ENCODE results near the gene ARMC2. TPM values are rescaled to one million over a fixed set of nuclear protein-coding genes. Genes with fewer than 3 reads are reported as not detected.
A peak's percentile ranks its signal among the peaks of the same experiment; 100 is the strongest.
"Not testable (repeated sequence)": the region's sequence is repeated elsewhere in the genome, so short reads cannot be mapped to it uniquely, and the experiment has no call there.

Gene ARMC2
- total and polyA plus RNA-seq, 4 donors = 11.8 to 18.5 (median 14.3) TPM

GRCh38 chr6:108806171-108806570, 42.1 kb upstream of the ARMC2 start:
- H3K27me3 ChIP-seq (ENCODE audit: control insufficient read depth, insufficient read depth, low read length) = no peaks in the 10 kb centered on the region
- H3K27ac ChIP-seq (ENCODE audit: low read depth, low read length) = no peak overlapping the region
- WGBS (ENCODE audit: insufficient coverage) = 48% methylated on average over 2 of the region's 3 CpGs
- no peak for DNase-seq (ENCODE audit: low read depth in 4 of 6, low spot score in 6 of 6)
- H3K4me3 ChIP-seq (ENCODE audit: low read depth, low read length) = no peak overlapping the region
- H3K4me1 ChIP-seq (ENCODE audit: control insufficient read depth, insufficient read depth, low read length) = peaks cover 6% of the 10 kb centered on the region
- no peaks in the 10 kb centered on the region for H3K36me3 ChIP-seq (ENCODE audit: control insufficient read depth, insufficient read depth, low read length)
- no peaks in the 10 kb centered on the region for H3K9me3 ChIP-seq (ENCODE audit: control insufficient read depth, insufficient read depth, low read length)

GRCh38 chr6:108806665-108807064, 41.6 kb upstream of the ARMC2 start:
- Histone ChIP-seq H3K9me3 (ENCODE audit: control insufficient read depth, insufficient read depth, low read length) (no peaks in the 10 kb centered on the region), H3K27me3 (ENCODE audit: control insufficient read depth, insufficient read depth, low read length) (no peaks in the 10 kb centered on the region), H3K4me3 (ENCODE audit: low read depth, low read length) (no peak overlapping the region), H3K4me1 (ENCODE audit: control insufficient read depth, insufficient read depth, low read length) (peaks cover 6% of the 10 kb centered on the region), H3K36me3 (ENCODE audit: control insufficient read depth, insufficient read depth, low read length) (no peaks in the 10 kb centered on the region), H3K27ac (ENCODE audit: low read depth, low read length) (no peak overlapping the region)
- DNase-seq (ENCODE audit: low read depth in 4 of 6, low spot score in 6 of 6) = no peak
- no CpG with 5 or more reads among the region's 4 CpGs for WGBS (ENCODE audit: insufficient coverage)

- H3K9me3 ChIP-seq (ENCODE audit: control insufficient read depth, insufficient read depth, low read length) = no peaks in the 10 kb centered on the region
- H3K4me3 ChIP-seq (ENCODE audit: low read depth, low read length) = no peak overlapping the region
- no CpG with 5 or more reads among the region's 3 CpGs for WGBS (ENCODE audit: insufficient coverage)
- H3K27me3 ChIP-seq (ENCODE audit: control insufficient read depth, insufficient read depth, low read length) = no peaks in the 10 kb centered on the region
- H3K36me3 ChIP-seq (ENCODE audit: control insufficient read depth, insufficient read depth, low read length) = no peaks in the 10 kb centered on the region
- H3K4me1 ChIP-seq (ENCODE audit: control insufficient read depth, insufficient read depth, low read length) = peaks cover 6% of the 10 kb centered on the region
- no peak overlapping the region for H3K27ac ChIP-seq (ENCODE audit: low read depth, low read length)
- DNase-seq (ENCODE audit: low read depth in 4 of 6, low spot score in 6 of 6) = peak in 1 of 6 donors; percentile 10
Observed at GRCh38 chr6:108807928-108808327, 40.3 kb upstream of the ARMC2 start.

GRCh38 chr6:108809211-108809610, 39.0 kb upstream of the ARMC2 start:
- H3K4me1 ChIP-seq (ENCODE audit: control insufficient read depth, insufficient read depth, low read length) = peaks cover 6% of the 10 kb centered on the region
- H3K4me3 ChIP-seq (ENCODE audit: low read depth, low read length) = no peak overlapping the region
- H3K27me3 ChIP-seq (ENCODE audit: control insufficient read depth, insufficient read depth, low read length) = no peaks in the 10 kb centered on the region
- no CpG with 5 or more reads among the region's 2 CpGs for WGBS (ENCODE audit: insufficient coverage)
- no peaks in the 10 kb centered on the region for H3K36me3 ChIP-seq (ENCODE audit: control insufficient read depth, insufficient read depth, low read length)
- H3K9me3 ChIP-seq (ENCODE audit: control insufficient read depth, insufficient read depth, low read length) = no peaks in the 10 kb centered on the region
- DNase-seq (ENCODE audit: low read depth in 4 of 6, low spot score in 6 of 6) = no peak
- no peak overlapping the region for H3K27ac ChIP-seq (ENCODE audit: low read depth, low read length)

GRCh38 chr6:108810057-108810643, 38.1 kb upstream of the ARMC2 start:
- Histone ChIP-seq H3K4me1 (ENCODE audit: control insufficient read depth, insufficient read depth, low read length) (peaks cover 6% of the 10 kb centered on the region), H3K27me3 (ENCODE audit: control insufficient read depth, insufficient read depth, low read length) (no peaks in the 10 kb centered on the region), H3K27ac (ENCODE audit: low read depth, low read length) (no peak overlapping the region), H3K9me3 (ENCODE audit: control insufficient read depth, insufficient read depth, low read length) (no peaks in the 10 kb centered on the region), H3K36me3 (ENCODE audit: control insufficient read depth, insufficient read depth, low read length) (no peaks in the 10 kb centered on the region), H3K4me3 (ENCODE audit: low read depth, low read length) (no peak overlapping the region)
- no peak for DNase-seq (ENCODE audit: low read depth in 4 of 6, low spot score in 6 of 6)
- 100% methylated on average over 1 of the region's 1 CpG for WGBS (ENCODE audit: insufficient coverage)

GRCh38 chr6:108811490-108811889, 36.7 kb upstream of the ARMC2 start:
- H3K36me3 ChIP-seq (ENCODE audit: control insufficient read depth, insufficient read depth, low read length) = no peaks in the 10 kb centered on the region
- no peaks in the 10 kb centered on the region for H3K9me3 ChIP-seq (ENCODE audit: control insufficient read depth, insufficient read depth, low read length)
- H3K27ac ChIP-seq (ENCODE audit: low read depth, low read length) = no peak overlapping the region
- H3K4me1 ChIP-seq (ENCODE audit: control insufficient read depth, insufficient read depth, low read length) = no peaks in the 10 kb centered on the region
- WGBS (ENCODE audit: insufficient coverage) = 87% methylated on average over 6 of the region's 7 CpGs
- no peak overlapping the region for H3K4me3 ChIP-seq (ENCODE audit: low read depth, low read length)
- DNase-seq (ENCODE audit: low read depth in 4 of 6, low spot score in 6 of 6) = no peak
- H3K27me3 ChIP-seq (ENCODE audit: control insufficient read depth, insufficient read depth, low read length) = no peaks in the 10 kb centered on the region

GRCh38 chr6:108813218-108813617, 35.0 kb upstream of the ARMC2 start:
- no CpG with 5 or more reads among the region's 3 CpGs for WGBS (ENCODE audit: insufficient coverage)
- H3K27me3 ChIP-seq (ENCODE audit: control insufficient read depth, insufficient read depth, low read length); H3K9me3 ChIP-seq (ENCODE audit: control insufficient read depth, insufficient read depth, low read length); H3K36me3 ChIP-seq (ENCODE audit: control insufficient read depth, insufficient read depth, low read length); H3K27ac ChIP-seq (ENCODE audit: low read depth, low read length); H3K4me1 ChIP-seq (ENCODE audit: control insufficient read depth, insufficient read depth, low read length); H3K4me3 ChIP-seq (ENCODE audit: low read depth, low read length); DNase-seq (ENCODE audit: low read depth in 4 of 6, low spot score in 6 of 6): not testable (repeated sequence)

- 84% methylated on average over 3 of the region's 7 CpGs for WGBS (ENCODE audit: insufficient coverage)
- not testable (repeated sequence) for H3K4me1 ChIP-seq (ENCODE audit: control insufficient read depth, insufficient read depth, low read length); H3K27ac ChIP-seq (ENCODE audit: low read depth, low read length); H3K4me3 ChIP-seq (ENCODE audit: low read depth, low read length); DNase-seq (ENCODE audit: low read depth in 4 of 6, low spot score in 6 of 6); H3K9me3 ChIP-seq (ENCODE audit: control insufficient read depth, insufficient read depth, low read length); H3K27me3 ChIP-seq (ENCODE audit: control insufficient read depth, insufficient read depth, low read length); H3K36me3 ChIP-seq (ENCODE audit: control insufficient read depth, insufficient read depth, low read length)
Observed at GRCh38 chr6:108817276-108817675, 30.9 kb upstream of the ARMC2 start.

GRCh38 chr6:108820006-108820405, 28.2 kb upstream of the ARMC2 start:
- peaks cover 4% of the 10 kb centered on the region for H3K9me3 ChIP-seq (ENCODE audit: control insufficient read depth, insufficient read depth, low read length)
- H3K4me1 ChIP-seq (ENCODE audit: control insufficient read depth, insufficient read depth, low read length) = no peaks in the 10 kb centered on the region
- H3K36me3 ChIP-seq (ENCODE audit: control insufficient read depth, insufficient read depth, low read length) = no peaks in the 10 kb centered on the region
- no peaks in the 10 kb centered on the region for H3K27me3 ChIP-seq (ENCODE audit: control insufficient read depth, insufficient read depth, low read length)
- WGBS (ENCODE audit: insufficient coverage) = 67% methylated on average over 1 of the region's 3 CpGs
- DNase-seq (ENCODE audit: low read depth in 4 of 6, low spot score in 6 of 6) = no peak
- no peak overlapping the region for H3K27ac ChIP-seq (ENCODE audit: low read depth, low read length)
- no peak overlapping the region for H3K4me3 ChIP-seq (ENCODE audit: low read depth, low read length)

GRCh38 chr6:108822401-108822800, 25.8 kb upstream of the ARMC2 start:
- Histone ChIP-seq H3K4me1 (ENCODE audit: control insufficient read depth, insufficient read depth, low read length) (no peaks in the 10 kb centered on the region), H3K9me3 (ENCODE audit: control insufficient read depth, insufficient read depth, low read length) (peaks cover 2% of the 10 kb centered on the region), H3K4me3 (ENCODE audit: low read depth, low read length) (no peak overlapping the region), H3K36me3 (ENCODE audit: control insufficient read depth, insufficient read depth, low read length) (no peaks in the 10 kb centered on the region), H3K27ac (ENCODE audit: low read depth, low read length) (no peak overlapping the region), H3K27me3 (ENCODE audit: control insufficient read depth, insufficient read depth, low read length) (no peaks in the 10 kb centered on the region)
- 93% methylated on average over 3 of the region's 4 CpGs for WGBS (ENCODE audit: insufficient coverage)
- DNase-seq (ENCODE audit: low read depth in 4 of 6, low spot score in 6 of 6) = no peak

Measured in spinal cord (tissue), 10 donors.